ENCODE measurements around the gene KIAA1671. TPM values are rescaled to one million over a fixed set of nuclear protein-coding genes. Genes with fewer than 3 reads are reported as not detected.

Gene KIAA1671
- polyA plus RNA-seq, 3 donors: not detected

DNA sequence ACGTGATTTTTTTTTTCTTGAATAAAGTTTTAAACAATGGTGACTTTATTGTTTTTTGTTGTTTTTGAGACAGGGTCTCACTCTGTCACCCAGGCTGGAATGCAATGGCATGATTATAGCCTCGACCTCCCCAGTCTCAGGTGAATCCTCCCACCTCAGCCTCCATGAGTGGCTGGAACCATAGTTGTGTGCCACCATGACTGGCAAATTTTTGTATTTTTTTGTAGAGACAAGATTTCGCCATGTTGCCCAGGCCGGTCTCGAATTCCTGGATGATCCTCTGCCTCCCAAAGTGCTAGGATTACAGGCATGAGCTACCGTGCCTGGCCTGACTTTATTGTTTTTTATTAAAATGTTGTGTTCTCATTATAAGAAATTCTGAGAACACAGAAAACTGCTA is 235.0 kb downstream of the KIAA1671 start:
- H4K20me1 ChIP-seq (ENCODE audit: insufficient read depth, low read length): no peaks in the 10 kb centered on the region

DNA sequence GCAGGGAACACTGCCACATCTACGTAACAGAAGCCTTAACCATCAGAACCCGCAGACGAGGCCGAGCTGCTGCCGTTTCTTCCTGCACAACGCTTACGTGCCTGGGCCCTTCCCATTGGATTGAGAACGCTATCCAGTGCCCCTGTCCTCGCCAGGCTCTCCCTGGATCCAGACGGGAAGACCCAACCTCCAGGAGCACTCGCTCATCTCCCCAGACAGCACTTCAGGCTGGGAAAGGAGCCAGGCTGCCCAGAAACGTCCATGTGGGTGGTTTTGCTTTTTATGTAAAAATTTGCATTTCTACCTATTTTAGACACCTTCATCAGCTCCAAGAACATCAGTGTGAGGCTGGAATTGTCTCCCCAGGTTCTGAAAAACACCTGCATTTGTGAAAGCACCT is 239.9 kb downstream of the KIAA1671 start:
- Histone ChIP-seq H3K4me2 (replicated peaks; ENCODE audit: extremely low read depth, low read length, poor library complexity, severe bottlenecking) (no peak overlapping the region), H3K36me3 (replicated peaks in 1 of 2; ENCODE audit: control insufficient read depth in 1 of 2, insufficient read depth in 2 of 2, low read length in 2 of 2) (no peaks in the 10 kb centered on the region), H3K9ac (ENCODE audit: insufficient read depth, low read length, poor library complexity, severe bottlenecking) (no peak overlapping the region), H3K79me2 (ENCODE audit: insufficient read depth, low read length) (no peaks in the 10 kb centered on the region), H4K20me1 (ENCODE audit: insufficient read depth, low read length) (no peaks in the 10 kb centered on the region), H3K4me3 (replicated peaks in 1 of 3; ENCODE audit: low read depth in 2 of 3, low read length in 3 of 3) (no peak overlapping the region), H3K4me1 (ENCODE audit: control insufficient read depth in 1 of 2, insufficient read depth in 2 of 2, low read length in 2 of 2) (no peaks in the 10 kb centered on the region), H3K27me3 (ENCODE audit: control insufficient read depth in 2 of 2, insufficient read depth in 2 of 2, low read length in 2 of 2) (no peaks in the 10 kb centered on the region), H3K27ac (ENCODE audit: low read depth in 1 of 2, low read length in 2 of 2) (no peak overlapping the region), H3K9me3 (replicated peaks in 1 of 2; ENCODE audit: control insufficient read depth in 1 of 2, insufficient read depth in 1 of 2, low read length in 2 of 2) (no peaks in the 10 kb centered on the region), H2AFZ (ENCODE audit: insufficient read depth, low read depth, low read length, poor library complexity, severe bottlenecking) (no peak overlapping the region)
- Mint-ChIP-seq H3K4me1 (no peaks in the 10 kb centered on the region), H3K36me3 (no peaks in the 10 kb centered on the region), H3K27me3 (ENCODE audit: low read depth in 3 of 3) (peaks cover 0 to 1% (median 0%) of the 10 kb centered on the region in 3 donors), H3K9me3 (peaks cover 0 to 2% (median 0%) of the 10 kb centered on the region in 7 donors), H3K4me3 (no peak overlapping the region), H3K27ac (no peak overlapping the region)
- WGBS (ENCODE audit: insufficient coverage): 98% methylated on average over 7 of the region's 12 CpGs
- TF ChIP-seq, protein P1, sequence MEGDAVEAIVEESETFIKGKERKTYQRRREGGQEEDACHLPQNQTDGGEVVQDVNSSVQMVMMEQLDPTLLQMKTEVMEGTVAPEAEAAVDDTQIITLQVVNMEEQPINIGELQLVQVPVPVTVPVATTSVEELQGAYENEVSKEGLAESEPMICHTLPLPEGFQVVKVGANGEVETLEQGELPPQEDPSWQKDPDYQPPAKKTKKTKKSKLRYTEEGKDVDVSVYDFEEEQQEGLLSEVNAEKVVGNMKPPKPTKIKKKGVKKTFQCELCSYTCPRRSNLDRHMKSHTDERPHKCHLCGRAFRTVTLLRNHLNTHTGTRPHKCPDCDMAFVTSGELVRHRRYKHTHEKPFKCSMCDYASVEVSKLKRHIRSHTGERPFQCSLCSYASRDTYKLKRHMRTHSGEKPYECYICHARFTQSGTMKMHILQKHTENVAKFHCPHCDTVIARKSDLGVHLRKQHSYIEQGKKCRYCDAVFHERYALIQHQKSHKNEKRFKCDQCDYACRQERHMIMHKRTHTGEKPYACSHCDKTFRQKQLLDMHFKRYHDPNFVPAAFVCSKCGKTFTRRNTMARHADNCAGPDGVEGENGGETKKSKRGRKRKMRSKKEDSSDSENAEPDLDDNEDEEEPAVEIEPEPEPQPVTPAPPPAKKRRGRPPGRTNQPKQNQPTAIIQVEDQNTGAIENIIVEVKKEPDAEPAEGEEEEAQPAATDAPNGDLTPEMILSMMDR (IDR thresholded peaks at IDR 0.05): no peak
- no peak for DNase-seq
- intact Hi-C loops (cut with micrococcal nuclease): no loop called here

More for the DNA sequence above, 235.0 kb downstream of the KIAA1671 start:
- DNase-seq: no peak
- H3K27me3 Mint-ChIP-seq (ENCODE audit: low read depth in 3 of 3): peaks cover 0 to 3% (median 3%) of the 10 kb centered on the region in 3 donors
- intact Hi-C loops (cut with micrococcal nuclease): no loop called here
- no peak overlapping the region for H3K9ac ChIP-seq (ENCODE audit: insufficient read depth, low read length, poor library complexity, severe bottlenecking)
- H3K9me3 ChIP-seq (replicated peaks in 1 of 2; ENCODE audit: control insufficient read depth in 1 of 2, insufficient read depth in 1 of 2, low read length in 2 of 2): no peaks in the 10 kb centered on the region
- no peak overlapping the region for H3K4me2 ChIP-seq (replicated peaks; ENCODE audit: extremely low read depth, low read length, poor library complexity, severe bottlenecking)
- H3K9me3 Mint-ChIP-seq: peaks cover 0 to 2% (median 0%) of the 10 kb centered on the region in 7 donors
- no peak overlapping the region for H3K27ac ChIP-seq (ENCODE audit: low read depth in 1 of 2, low read length in 2 of 2)
- TF ChIP-seq, protein P1 (IDR thresholded peaks at IDR 0.05): no peak
- no peaks in the 10 kb centered on the region for H3K36me3 ChIP-seq (replicated peaks in 1 of 2; ENCODE audit: control insufficient read depth in 1 of 2, insufficient read depth in 2 of 2, low read length in 2 of 2)
- H3K27ac Mint-ChIP-seq: no peak overlapping the region
- H3K4me1 Mint-ChIP-seq: no peaks in the 10 kb centered on the region
- no peaks in the 10 kb centered on the region for H3K79me2 ChIP-seq (ENCODE audit: insufficient read depth, low read length)
- H2AFZ ChIP-seq (ENCODE audit: insufficient read depth, low read depth, low read length, poor library complexity, severe bottlenecking): no peak overlapping the region
- WGBS (ENCODE audit: insufficient coverage): 100% methylated on average over 2 of the region's 6 CpGs
- H3K36me3 Mint-ChIP-seq: no peaks in the 10 kb centered on the region
- no peaks in the 10 kb centered on the region for H3K27me3 ChIP-seq (ENCODE audit: control insufficient read depth in 2 of 2, insufficient read depth in 2 of 2, low read length in 2 of 2)
- no peak overlapping the region for H3K4me3 Mint-ChIP-seq
- H3K4me1 ChIP-seq (ENCODE audit: control insufficient read depth in 1 of 2, insufficient read depth in 2 of 2, low read length in 2 of 2): no peaks in the 10 kb centered on the region
- no peak overlapping the region for H3K4me3 ChIP-seq (replicated peaks in 1 of 3; ENCODE audit: low read depth in 2 of 3, low read length in 3 of 3)

All from CD14-positive monocyte (primary cell).